ENCODE data around the gene VWA3B. TPM values are rescaled to one million over a fixed set of nuclear protein-coding genes. Genes with fewer than 3 reads are reported as not detected.

Gene VWA3B
- total RNA-seq, 1 experiment from 2014 or later = not detected

- Histone ChIP-seq H3K4me1 (ENCODE audit: low read length) (no peaks in the 10 kb centered on the region), H3K36me3 (ENCODE audit: insufficient read depth, low read length) (no peaks in the 10 kb centered on the region), H3K27me3 (ENCODE audit: low read length) (no peaks in the 10 kb centered on the region), H3K27ac (ENCODE audit: low read length) (no peak overlapping the region), H3K9me2 (replicated peaks; ENCODE audit: insufficient read depth, low read length) (no peaks in the 10 kb centered on the region), H3K4me3 (ENCODE audit: low read length) (no peak overlapping the region), H3K79me2 (ENCODE audit: low read length) (no peaks in the 10 kb centered on the region), H3K9ac (ENCODE audit: low read length) (no peak overlapping the region), H4K20me1 (ENCODE audit: insufficient read depth, low read depth, low read length) (no peaks in the 10 kb centered on the region), H2AFZ (ENCODE audit: low read length) (no peak overlapping the region), H3K4me2 (ENCODE audit: low read depth, low read length, poor library complexity, severe bottlenecking) (no peak overlapping the region), H3K9me3 (ENCODE audit: low read length) (no peaks in the 10 kb centered on the region)
- DNase-seq = no peak
Observed at GRCh38 chr2:98334439-98335078, 247.6 kb downstream of the VWA3B start.

- H3K9me3 ChIP-seq (ENCODE audit: low read length) = no peaks in the 10 kb centered on the region
- DNase-seq = no peak
- H3K4me2 ChIP-seq (ENCODE audit: low read depth, low read length, poor library complexity, severe bottlenecking) = no peak overlapping the region
- no peak overlapping the region for H3K4me3 ChIP-seq (ENCODE audit: low read length)
- H3K27ac ChIP-seq (ENCODE audit: low read length) = no peak overlapping the region
- H3K79me2 ChIP-seq (ENCODE audit: low read length) = no peaks in the 10 kb centered on the region
- no peak overlapping the region for H2AFZ ChIP-seq (ENCODE audit: low read length)
- H4K20me1 ChIP-seq (ENCODE audit: insufficient read depth, low read depth, low read length) = no peaks in the 10 kb centered on the region
- no peaks in the 10 kb centered on the region for H3K27me3 ChIP-seq (ENCODE audit: low read length)
- no peaks in the 10 kb centered on the region for H3K9me2 ChIP-seq (replicated peaks; ENCODE audit: insufficient read depth, low read length)
- H3K9ac ChIP-seq (ENCODE audit: low read length) = no peak overlapping the region
- H3K36me3 ChIP-seq (ENCODE audit: insufficient read depth, low read length) = no peaks in the 10 kb centered on the region
- H3K4me1 ChIP-seq (ENCODE audit: low read length) = no peaks in the 10 kb centered on the region
Observed at GRCh38 chr2:98335271-98335670, 248.3 kb downstream of the VWA3B start.

DNA sequence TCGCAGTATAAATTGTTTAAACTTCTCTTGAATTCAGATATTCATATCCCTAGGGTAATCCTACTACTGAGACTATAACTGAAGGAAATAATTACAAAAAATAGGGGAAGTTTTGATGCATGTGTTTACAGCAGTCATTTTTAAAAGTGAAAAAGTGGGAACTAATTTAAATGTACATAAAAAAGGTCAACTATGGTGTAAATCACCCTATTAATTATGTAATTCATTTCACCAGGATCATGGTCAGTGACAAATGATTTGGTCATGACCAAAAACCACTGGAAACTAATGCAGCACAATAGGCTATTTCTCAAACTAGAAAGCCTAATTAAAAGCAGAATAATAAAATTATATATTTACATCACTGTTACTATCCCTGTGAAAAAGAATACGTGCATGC is 254.3 kb downstream of the VWA3B start:
- Histone ChIP-seq H3K4me3 (ENCODE audit: low read length) (no peak overlapping the region), H3K36me3 (ENCODE audit: insufficient read depth, low read length) (no peaks in the 10 kb centered on the region), H3K9me2 (replicated peaks; ENCODE audit: insufficient read depth, low read length) (no peaks in the 10 kb centered on the region), H2AFZ (ENCODE audit: low read length) (no peak overlapping the region), H3K4me1 (ENCODE audit: low read length) (no peaks in the 10 kb centered on the region), H3K27me3 (ENCODE audit: low read length) (no peaks in the 10 kb centered on the region), H3K79me2 (ENCODE audit: low read length) (no peaks in the 10 kb centered on the region), H3K9me3 (ENCODE audit: low read length) (no peaks in the 10 kb centered on the region), H3K9ac (ENCODE audit: low read length) (no peak overlapping the region), H4K20me1 (ENCODE audit: insufficient read depth, low read depth, low read length) (no peaks in the 10 kb centered on the region), H3K27ac (ENCODE audit: low read length) (no peak overlapping the region), H3K4me2 (ENCODE audit: low read depth, low read length, poor library complexity, severe bottlenecking) (no peak overlapping the region)
- DNase-seq = no peak

GRCh38 chr2:98343285-98343684 is 256.3 kb downstream of the VWA3B start:
- no peaks in the 10 kb centered on the region for H3K27me3 ChIP-seq (ENCODE audit: low read length)
- no peak for DNase-seq
- no peaks in the 10 kb centered on the region for H3K9me2 ChIP-seq (replicated peaks; ENCODE audit: insufficient read depth, low read length)
- no peak overlapping the region for H3K4me3 ChIP-seq (ENCODE audit: low read length)
- no peaks in the 10 kb centered on the region for H3K79me2 ChIP-seq (ENCODE audit: low read length)
- H2AFZ ChIP-seq (ENCODE audit: low read length) = no peak overlapping the region
- no peak overlapping the region for H3K9ac ChIP-seq (ENCODE audit: low read length)
- H3K9me3 ChIP-seq (ENCODE audit: low read length) = no peaks in the 10 kb centered on the region
- H3K36me3 ChIP-seq (ENCODE audit: insufficient read depth, low read length) = no peaks in the 10 kb centered on the region
- no peak overlapping the region for H3K27ac ChIP-seq (ENCODE audit: low read length)
- no peak overlapping the region for H3K4me2 ChIP-seq (ENCODE audit: low read depth, low read length, poor library complexity, severe bottlenecking)
- no peaks in the 10 kb centered on the region for H4K20me1 ChIP-seq (ENCODE audit: insufficient read depth, low read depth, low read length)
- no peaks in the 10 kb centered on the region for H3K4me1 ChIP-seq (ENCODE audit: low read length)

DNA sequence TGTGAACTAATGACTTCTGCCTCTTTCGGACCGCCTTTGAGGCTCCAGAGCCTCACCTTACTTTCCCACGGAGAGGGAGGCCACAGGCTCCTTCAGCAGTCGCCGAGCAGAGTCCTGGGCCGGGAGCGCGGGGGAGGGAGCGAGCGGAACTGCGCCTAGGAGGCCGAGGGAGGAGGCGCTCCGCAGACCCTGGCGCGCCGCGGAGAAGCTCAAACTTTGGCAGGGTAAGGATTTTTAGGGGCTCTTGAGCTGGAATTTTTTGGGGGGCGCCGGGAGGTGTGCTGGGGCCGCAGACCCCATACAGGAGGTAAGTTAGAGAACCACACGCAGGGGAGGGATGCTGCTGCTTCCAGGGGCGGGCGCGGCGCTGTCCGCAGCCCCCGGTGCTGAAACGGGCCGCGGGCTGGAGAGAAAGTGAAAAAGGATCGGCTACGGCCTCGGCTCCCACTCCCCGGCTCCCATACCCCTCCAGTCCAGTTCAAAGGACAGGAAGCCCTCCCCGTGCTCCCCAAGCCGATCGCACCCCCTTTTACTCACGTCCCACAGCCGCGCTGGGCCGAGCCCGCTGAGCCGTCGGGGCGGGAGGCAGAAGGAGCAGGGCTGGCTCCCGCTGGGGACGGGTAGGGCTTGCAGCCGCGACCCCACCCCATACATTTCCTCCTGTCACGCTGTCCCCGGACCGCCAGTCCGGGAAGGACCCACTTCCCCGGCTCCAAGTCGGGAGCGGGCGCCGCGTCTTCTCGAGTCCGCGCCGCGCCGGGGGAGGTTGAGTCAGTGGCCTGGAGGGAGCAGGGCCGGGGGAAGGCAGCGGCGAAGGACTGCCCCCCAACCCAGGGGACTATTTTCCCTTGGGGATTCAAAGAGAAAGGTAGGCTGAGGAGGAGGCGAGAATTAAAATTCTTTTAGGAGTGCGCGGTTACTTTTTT is 259.6 kb downstream of the VWA3B start, which contains the start of gene CNGA3:
CNGA3 (plus strand) TSS at position 146 of the 926 bp plus-strand sequence. CDS start 23,520 bp downstream, outside the sequence.
- DNase-seq = no peak
- H3K9me2 ChIP-seq (replicated peaks; ENCODE audit: insufficient read depth, low read length) = no peaks in the 10 kb centered on the region

GRCh38 chr2:98347298-98348065 is 260.5 kb downstream of the VWA3B start:
- no peaks in the 10 kb centered on the region for H3K4me1 ChIP-seq (ENCODE audit: low read length)
- H3K27ac ChIP-seq (ENCODE audit: low read length) = no peak overlapping the region
- no peaks in the 10 kb centered on the region for H3K27me3 ChIP-seq (ENCODE audit: low read length)
- H3K9ac ChIP-seq (ENCODE audit: low read length) = no peak overlapping the region
- H3K9me3 ChIP-seq (ENCODE audit: low read length) = no peaks in the 10 kb centered on the region
- no peak for DNase-seq
- no peak overlapping the region for H3K4me3 ChIP-seq (ENCODE audit: low read length)
- no peaks in the 10 kb centered on the region for H3K36me3 ChIP-seq (ENCODE audit: insufficient read depth, low read length)
- H3K9me2 ChIP-seq (replicated peaks; ENCODE audit: insufficient read depth, low read length) = no peaks in the 10 kb centered on the region
- H3K4me2 ChIP-seq (ENCODE audit: low read depth, low read length, poor library complexity, severe bottlenecking) = no peak overlapping the region
- no peaks in the 10 kb centered on the region for H3K79me2 ChIP-seq (ENCODE audit: low read length)
- H4K20me1 ChIP-seq (ENCODE audit: insufficient read depth, low read depth, low read length) = no peaks in the 10 kb centered on the region
- H2AFZ ChIP-seq (ENCODE audit: low read length) = no peak overlapping the region

More for the DNA sequence above, 259.6 kb downstream of the VWA3B start, which contains the start of gene CNGA3:
- no peaks in the 10 kb centered on the region for H4K20me1 ChIP-seq (ENCODE audit: insufficient read depth, low read depth, low read length)
- no peaks in the 10 kb centered on the region for H3K9me3 ChIP-seq (ENCODE audit: low read length)
- no peaks in the 10 kb centered on the region for H3K36me3 ChIP-seq (ENCODE audit: insufficient read depth, low read length)
- H3K27me3 ChIP-seq (ENCODE audit: low read length) = no peaks in the 10 kb centered on the region
- no peaks in the 10 kb centered on the region for H3K4me1 ChIP-seq (ENCODE audit: low read length)
- no peak within 1 kb of the TSS for H3K9ac ChIP-seq (ENCODE audit: low read length)
- H3K27ac ChIP-seq (ENCODE audit: low read length) = no peak within 1 kb of the TSS
- no peak within 1 kb of the TSS for H2AFZ ChIP-seq (ENCODE audit: low read length)
- no peak within 1 kb of the TSS for H3K4me3 ChIP-seq (ENCODE audit: low read length)
- H3K79me2 ChIP-seq (ENCODE audit: low read length) = no peaks in the 10 kb centered on the region
- H3K4me2 ChIP-seq (ENCODE audit: low read depth, low read length, poor library complexity, severe bottlenecking) = no peak within 1 kb of the TSS

GRCh38 chr2:98348066-98348561 is 261.1 kb downstream of the VWA3B start:
- Histone ChIP-seq H3K4me1 (ENCODE audit: low read length) (no peaks in the 10 kb centered on the region), H3K79me2 (ENCODE audit: low read length) (no peaks in the 10 kb centered on the region), H2AFZ (ENCODE audit: low read length) (no peak overlapping the region), H3K4me3 (ENCODE audit: low read length) (no peak overlapping the region), H3K9me2 (replicated peaks; ENCODE audit: insufficient read depth, low read length) (no peaks in the 10 kb centered on the region), H3K36me3 (ENCODE audit: insufficient read depth, low read length) (no peaks in the 10 kb centered on the region), H3K9ac (ENCODE audit: low read length) (no peak overlapping the region), H3K27me3 (ENCODE audit: low read length) (no peaks in the 10 kb centered on the region), H3K4me2 (ENCODE audit: low read depth, low read length, poor library complexity, severe bottlenecking) (no peak overlapping the region), H4K20me1 (ENCODE audit: insufficient read depth, low read depth, low read length) (no peaks in the 10 kb centered on the region), H3K27ac (ENCODE audit: low read length) (no peak overlapping the region), H3K9me3 (ENCODE audit: low read length) (no peaks in the 10 kb centered on the region)
- DNase-seq = no peak

GRCh38 chr2:98350411-98350810 is 263.4 kb downstream of the VWA3B start:
- no peaks in the 10 kb centered on the region for H3K36me3 ChIP-seq (ENCODE audit: insufficient read depth, low read length)
- no peaks in the 10 kb centered on the region for H3K9me2 ChIP-seq (replicated peaks; ENCODE audit: insufficient read depth, low read length)
- H3K27ac ChIP-seq (ENCODE audit: low read length) = no peak overlapping the region
- H3K9me3 ChIP-seq (ENCODE audit: low read length) = no peaks in the 10 kb centered on the region
- DNase-seq = no peak
- no peak overlapping the region for H3K9ac ChIP-seq (ENCODE audit: low read length)
- no peaks in the 10 kb centered on the region for H4K20me1 ChIP-seq (ENCODE audit: insufficient read depth, low read depth, low read length)
- no peak overlapping the region for H3K4me2 ChIP-seq (ENCODE audit: low read depth, low read length, poor library complexity, severe bottlenecking)
- no peaks in the 10 kb centered on the region for H3K79me2 ChIP-seq (ENCODE audit: low read length)
- no peaks in the 10 kb centered on the region for H3K27me3 ChIP-seq (ENCODE audit: low read length)
- H2AFZ ChIP-seq (ENCODE audit: low read length) = no peak overlapping the region
- no peak overlapping the region for H3K4me3 ChIP-seq (ENCODE audit: low read length)
- H3K4me1 ChIP-seq (ENCODE audit: low read length) = no peaks in the 10 kb centered on the region

Data from Karpas-422 (cell line).